KOPT-K1 (cell line): ENCODE data around the gene PROCR.

ENCODE experiments used
- H3K27ac ChIP-seq: fragments of 200-600 bp; sonication (generic); 2 replicates; pipeline ENCODE4 v1.5.1; 2016; ENCODE audit warnings: antibody characterized with exemption, mild to moderate bottlenecking, low read depth, low read length; ENCODE audit not compliant: poor library complexity, severe bottlenecking
- H3K36me3 ChIP-seq: fragments of 200-600 bp; sonication (generic); 2 replicates; pipeline ENCODE4 v1.5.1; 2017; ENCODE audit warnings: antibody characterized with exemption, mild to moderate bottlenecking, low read length, moderate library complexity; ENCODE audit not compliant: insufficient read depth
- H3K9me3 ChIP-seq: fragments of 200-600 bp; sonication (generic); 2 replicates; pipeline ENCODE4 v1.5.1; 2017; ENCODE audit warnings: antibody characterized with exemption, low read length, mild to moderate bottlenecking; ENCODE audit not compliant: insufficient read depth, poor library complexity, severe bottlenecking

PROCR gene

DNA sequence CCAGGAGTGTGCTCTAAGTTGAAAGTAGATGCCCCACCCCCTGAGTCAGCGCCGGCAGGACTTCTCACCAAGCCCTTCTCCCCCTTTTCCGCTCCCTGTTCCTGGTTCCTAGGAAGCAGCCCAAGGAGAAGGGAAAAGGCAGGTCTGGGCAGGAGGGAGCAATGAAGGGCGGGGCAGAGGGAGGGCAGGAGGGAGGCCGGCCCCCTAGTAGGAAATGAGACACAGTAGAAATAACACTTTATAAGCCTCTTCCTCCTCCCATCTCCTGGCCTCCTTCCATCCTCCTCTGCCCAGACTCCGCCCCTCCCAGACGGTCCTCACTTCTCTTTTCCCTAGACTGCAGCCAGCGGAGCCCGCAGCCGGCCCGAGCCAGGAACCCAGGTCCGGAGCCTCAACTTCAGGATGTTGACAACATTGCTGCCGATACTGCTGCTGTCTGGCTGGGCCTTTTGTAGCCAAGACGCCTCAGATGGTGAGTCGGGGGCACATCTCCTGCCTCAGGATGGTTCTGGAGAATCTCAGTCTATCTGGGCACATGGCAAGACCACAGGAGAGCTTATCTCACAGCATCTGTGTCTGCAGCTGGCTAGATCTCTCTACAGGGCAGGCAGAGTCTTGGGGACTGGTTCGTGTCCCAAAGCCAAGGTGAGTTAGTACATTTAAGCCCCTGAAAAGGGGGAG, at the start of gene PROCR:
PROCR (plus strand) TSS at position 320 of the 681 bp plus-strand sequence; CDS start at position 403, 83 bp downstream.
- Histone ChIP-seq H3K27ac (no peak within 1 kb of the TSS), H3K9me3 (no peaks in the 10 kb centered on the region), H3K36me3 (no peaks in the 10 kb centered on the region)

- Histone ChIP-seq H3K36me3 (peaks cover 86% of the 10 kb centered on the region), H3K9me3 (no peaks in the 10 kb centered on the region), H3K27ac (no peak overlapping the region)
Measured at GRCh38 chr20:35122756-35123405, 49.0 kb upstream of the PROCR start.

DNA sequence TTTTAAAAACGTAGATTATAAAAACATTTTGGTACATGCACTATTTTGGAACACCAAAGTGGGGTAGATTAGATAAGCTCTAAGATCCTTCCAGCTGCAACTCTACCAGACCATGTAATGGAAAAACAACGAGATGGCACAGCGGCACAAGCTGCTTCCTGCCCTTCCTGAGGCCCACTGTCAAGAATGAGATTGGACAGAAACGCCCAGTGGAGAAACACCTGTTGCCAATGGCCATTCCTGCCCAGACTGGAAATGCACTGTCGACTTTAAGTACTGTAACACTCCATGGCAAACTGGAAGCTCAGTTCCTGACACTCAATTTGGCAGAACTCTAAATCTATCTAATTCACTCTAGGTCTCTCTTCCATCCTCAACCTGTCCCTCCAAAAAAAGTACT, 46.1 kb upstream of the PROCR start:
- Histone ChIP-seq H3K9me3 (no peaks in the 10 kb centered on the region), H3K36me3 (peaks cover 81% of the 10 kb centered on the region), H3K27ac (no peak overlapping the region)

DNA sequence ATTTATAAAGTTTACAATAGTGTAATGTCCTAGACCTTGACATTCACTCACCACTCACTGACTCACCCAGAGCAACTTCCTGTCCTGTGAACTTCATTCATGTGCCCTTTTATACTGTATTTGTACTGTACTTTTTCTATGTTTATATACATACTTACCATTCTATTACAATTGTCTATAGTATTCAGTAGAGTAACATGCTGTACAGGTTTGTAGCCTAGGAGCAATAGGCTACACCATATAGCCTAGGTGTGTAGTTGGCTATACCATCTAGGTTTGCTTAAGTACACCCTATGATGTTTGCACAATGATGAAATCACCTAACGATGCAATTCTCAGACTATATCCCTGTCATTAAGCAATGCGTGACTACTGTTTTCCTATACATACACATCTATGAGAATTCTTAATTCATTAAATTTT, 42.2 kb upstream of the PROCR start:
- H3K27ac ChIP-seq = no peak overlapping the region
- peaks cover 81% of the 10 kb centered on the region for H3K36me3 ChIP-seq
- no peaks in the 10 kb centered on the region for H3K9me3 ChIP-seq

- H3K9me3 ChIP-seq = no peaks in the 10 kb centered on the region
- peaks cover 84% of the 10 kb centered on the region for H3K36me3 ChIP-seq
- H3K27ac ChIP-seq = no peak overlapping the region
Measured at GRCh38 chr20:35131934-35132333, 39.9 kb upstream of the PROCR start.

DNA sequence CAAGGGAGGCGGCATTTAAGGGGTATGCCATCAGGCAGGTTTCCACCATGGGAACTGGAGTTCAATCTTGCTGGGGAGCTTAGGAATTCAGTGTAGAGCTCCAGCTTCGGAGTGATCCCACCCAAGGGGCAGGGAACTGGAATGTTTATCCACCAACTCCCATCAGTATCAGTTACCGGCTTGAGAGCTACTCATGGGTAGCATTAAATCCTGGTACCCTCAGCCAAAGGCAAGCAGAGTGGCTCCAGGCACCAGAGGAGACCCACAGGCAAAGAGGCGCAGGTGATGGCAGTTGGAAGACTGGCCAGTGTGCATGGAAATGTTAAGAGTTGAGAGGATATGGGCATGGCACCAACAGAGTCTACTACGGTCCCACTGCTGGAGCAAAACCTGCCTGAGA, 38.8 kb upstream of the PROCR start:
- no peaks in the 10 kb centered on the region for H3K9me3 ChIP-seq
- H3K27ac ChIP-seq = no peak overlapping the region
- peaks cover 84% of the 10 kb centered on the region for H3K36me3 ChIP-seq

DNA sequence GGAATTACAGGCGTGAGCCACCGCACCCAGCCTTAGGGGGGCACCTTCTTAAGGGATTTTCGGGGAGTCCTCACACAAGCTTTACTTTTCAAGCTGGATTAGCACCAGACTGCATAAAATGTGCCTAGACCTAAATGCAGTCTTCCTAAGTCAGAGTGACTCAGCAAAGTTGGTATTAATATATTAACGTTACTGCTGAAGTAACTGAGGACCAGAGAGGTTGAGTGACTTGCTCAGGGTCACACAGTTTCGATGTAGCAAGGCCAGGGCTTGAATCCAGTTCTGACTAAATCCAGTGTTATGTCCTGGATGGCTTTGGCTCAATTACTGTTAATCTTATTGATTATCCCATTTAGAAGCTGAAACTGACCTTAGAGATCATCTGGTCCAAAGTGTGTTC, 38.1 kb upstream of the PROCR start:
- Histone ChIP-seq H3K36me3 (peaks cover 85% of the 10 kb centered on the region), H3K27ac (no peak overlapping the region), H3K9me3 (no peaks in the 10 kb centered on the region)

GRCh38 chr20:35134472-35134871, 37.4 kb upstream of the PROCR start:
- Histone ChIP-seq H3K36me3 (peaks cover 92% of the 10 kb centered on the region), H3K27ac (no peak overlapping the region), H3K9me3 (no peaks in the 10 kb centered on the region)

- peaks cover 92% of the 10 kb centered on the region for H3K36me3 ChIP-seq
- no peak overlapping the region for H3K27ac ChIP-seq
- H3K9me3 ChIP-seq = no peaks in the 10 kb centered on the region
Measured at GRCh38 chr20:35134880-35135279, 37.0 kb upstream of the PROCR start.

DNA sequence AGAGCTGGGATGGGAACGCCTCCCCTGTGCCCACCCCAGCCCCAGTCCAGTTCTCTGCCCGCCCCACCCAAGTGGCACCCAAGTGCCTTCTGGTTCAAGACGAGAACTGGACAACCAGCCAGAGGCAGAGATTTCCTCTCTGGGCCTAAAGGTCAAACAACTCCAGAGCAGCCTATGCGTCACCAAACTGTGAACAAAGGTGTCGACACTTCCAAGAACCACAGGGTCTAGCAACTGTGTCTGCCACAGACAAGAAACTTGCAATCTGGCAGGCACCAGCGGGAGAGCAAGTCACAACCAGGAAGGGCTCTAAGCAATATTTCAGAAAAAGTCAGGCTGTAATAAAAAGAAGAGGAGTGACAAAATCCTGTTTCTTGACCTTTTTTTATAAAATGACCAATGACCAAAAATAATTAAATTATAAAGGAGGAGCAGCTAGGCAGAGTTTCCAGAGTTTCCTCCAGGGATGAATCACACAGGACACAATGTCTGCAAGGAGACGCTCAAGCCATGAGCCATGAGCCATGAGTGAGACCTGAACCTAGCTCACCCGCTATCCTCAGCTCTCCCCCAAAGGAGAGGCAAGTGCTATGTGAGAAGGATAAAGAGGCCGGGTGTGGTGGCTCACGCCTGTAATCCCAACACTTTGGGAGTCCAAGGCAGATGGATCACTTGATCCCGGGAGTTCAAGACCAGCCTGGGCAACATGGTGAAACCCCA, 35.8 kb upstream of the PROCR start:
- peaks cover 92% of the 10 kb centered on the region for H3K36me3 ChIP-seq
- H3K27ac ChIP-seq = no peak overlapping the region
- no peaks in the 10 kb centered on the region for H3K9me3 ChIP-seq

DNA sequence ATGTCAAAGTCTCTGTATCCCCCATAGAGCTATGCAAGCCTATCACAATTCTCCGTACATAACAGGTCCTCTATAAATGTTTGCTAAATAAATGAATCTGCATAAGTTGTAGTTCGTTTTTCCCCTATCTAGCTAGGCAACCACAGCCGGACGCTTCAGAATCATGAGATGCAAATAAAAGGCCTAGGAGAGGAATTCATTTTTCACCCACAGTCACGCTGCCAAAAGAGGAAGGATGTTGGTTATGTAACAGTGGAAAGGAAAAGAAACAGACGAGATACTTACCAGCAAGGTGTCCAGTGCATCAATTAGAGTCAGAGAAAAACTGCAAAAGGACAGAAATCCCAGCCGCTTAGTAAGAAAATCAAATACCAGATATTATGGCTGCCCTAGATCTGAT, 27.2 kb upstream of the PROCR start:
- Histone ChIP-seq H3K27ac (no peak overlapping the region), H3K9me3 (no peaks in the 10 kb centered on the region)

DNA sequence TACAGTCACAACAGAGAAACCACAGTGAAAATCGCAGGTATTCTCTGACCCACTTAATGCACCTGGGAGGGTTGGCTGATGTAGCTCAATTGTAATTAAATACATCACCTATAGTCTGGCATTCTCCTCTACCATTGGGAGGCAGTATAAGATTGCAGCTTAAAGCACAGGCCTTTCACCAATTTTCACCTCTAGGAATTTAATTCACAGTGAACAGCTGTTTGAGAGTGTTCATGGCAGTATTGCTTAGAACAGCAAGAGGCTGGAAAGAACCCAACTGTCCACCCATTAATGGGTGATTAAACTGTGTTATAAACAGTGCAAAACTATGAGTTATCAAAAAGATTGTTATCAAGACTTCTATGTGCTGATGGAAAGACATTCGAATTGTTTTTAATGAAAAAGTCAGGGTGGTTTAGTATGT, 26.7 kb upstream of the PROCR start:
- Histone ChIP-seq H3K36me3 (peaks cover 46% of the 10 kb centered on the region), H3K27ac (no peak overlapping the region), H3K9me3 (no peaks in the 10 kb centered on the region)

More for the DNA sequence above, 27.2 kb upstream of the PROCR start:
- H3K36me3 ChIP-seq = peaks cover 50% of the 10 kb centered on the region

- Histone ChIP-seq H3K27ac (peak overlapping the region; percentile 67), H3K36me3 (peaks cover 33% of the 10 kb centered on the region), H3K9me3 (no peaks in the 10 kb centered on the region)
Measured at GRCh38 chr20:35146299-35146919, 25.5 kb upstream of the PROCR start.

DNA sequence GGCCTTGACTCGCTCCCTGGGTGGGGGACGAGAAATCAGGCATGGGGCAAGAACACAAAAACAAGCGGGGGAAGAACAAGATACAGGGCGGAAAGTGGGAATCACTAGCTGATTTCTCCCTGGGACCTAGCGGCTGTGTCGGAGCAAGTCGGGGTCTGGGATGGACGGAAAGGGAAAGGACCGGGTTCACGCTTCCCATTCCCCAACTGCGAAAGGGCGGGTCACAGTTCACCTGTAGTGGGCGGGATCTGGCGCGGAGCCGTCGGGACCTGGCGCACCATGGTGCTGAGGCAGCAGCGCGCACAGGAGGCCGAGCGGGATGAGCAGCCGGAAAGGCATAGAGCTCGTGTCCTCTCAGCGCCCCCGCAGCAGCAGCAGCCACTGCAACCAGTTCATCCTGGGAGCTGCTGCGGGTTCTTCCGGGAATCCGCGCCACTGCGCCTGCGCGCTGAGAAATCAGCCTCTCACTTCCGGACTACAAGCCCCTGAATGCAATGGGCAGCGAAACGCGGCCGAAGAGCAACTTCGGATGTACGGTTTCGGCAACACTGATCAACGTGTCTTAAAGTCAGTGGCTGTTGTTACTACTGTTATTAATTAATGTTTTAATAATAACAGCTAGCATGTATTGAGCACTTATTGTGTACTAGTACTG, 24.8 kb upstream of the PROCR start, which contains the start of gene EDEM2:
EDEM2 (minus strand) TSS at position 417 of the 655 bp plus-strand sequence; CDS start at position 339, 78 bp downstream.
- H3K36me3 ChIP-seq = peaks cover 27% of the 10 kb centered on the region
- H3K27ac ChIP-seq = peak within 1 kb of the TSS; percentile 67
- no peaks in the 10 kb centered on the region for H3K9me3 ChIP-seq
